Neural cell (in vitro differentiated cells): Measurements from ENCODE around the gene APOC1. TPM values are rescaled to one million over a fixed set of nuclear protein-coding genes. Genes with fewer than 3 reads are reported as not detected.

Source experiments
- H2AFZ ChIP-seq: fragments of 200-600, 300-800 bp; sonication (generic), shearing (Covaris generic); 2 replicates; pipeline ENCODE4 v1.6.0; 2014; ENCODE audit warnings: low read depth, mild to moderate bottlenecking, antibody characterized with exemption, low read length, moderate library complexity
- H3F3A ChIP-seq: fragments of 200-600 bp; shearing (Covaris generic); 2 replicates; pipeline ENCODE4 v1.6.1; 2016; ENCODE audit warnings: mild to moderate bottlenecking, moderate library complexity, mixed read lengths, antibody characterized with exemption, low read length; ENCODE audit not compliant: insufficient read depth, poor library complexity, severe bottlenecking
- H3K27ac ChIP-seq: fragments of 200-600, 300-800 bp; sonication (generic), shearing (Covaris generic); 2 replicates; pipeline ENCODE4 v1.5.1; 2014; ENCODE audit warnings: mild to moderate bottlenecking, low read length, moderate library complexity
- H3K27me3 ChIP-seq: fragments of 300-800, 200-600 bp; sonication (generic), shearing (Covaris generic); 2 replicates; pipeline ENCODE4 v1.6.0; 2014; ENCODE audit warnings: mild to moderate bottlenecking, low read depth, low read length, moderate library complexity; ENCODE audit not compliant: insufficient read depth
- H3K36me3 ChIP-seq: fragments of 300-800, 200-600 bp; sonication (generic), shearing (Covaris generic); 2 replicates; pipeline ENCODE4 v1.5.1; 2014; ENCODE audit warnings: mild to moderate bottlenecking, antibody characterized with exemption, low read length, moderate library complexity; ENCODE audit not compliant: insufficient read depth
- H3K4me2 ChIP-seq: fragments of 300-800, 200-600 bp; sonication (generic), shearing (Covaris generic); 2 replicates; pipeline ENCODE4 v1.6.0; 2014; ENCODE audit warnings: mild to moderate bottlenecking, low read length
- H3K4me3 ChIP-seq: fragments of 300-800, 200-600 bp; sonication (generic), shearing (Covaris generic); 2 replicates; pipeline ENCODE4 v1.5.1; 2014; ENCODE audit warnings: mild to moderate bottlenecking, low read length, moderate library complexity
- H3K79me2 ChIP-seq: fragments of 200-600 bp; shearing (Covaris generic); replicated peaks from 2 replicates; pipeline ENCODE4 v1.6.0; 2014; ENCODE audit warnings: mild to moderate bottlenecking, low read length, moderate library complexity; ENCODE audit not compliant: insufficient read depth
- H3K9ac ChIP-seq: fragments of 300-800, 200-600 bp; sonication (generic), shearing (Covaris generic); 2 replicates; pipeline ENCODE4 v1.6.1; 2016; ENCODE audit warnings: mild to moderate bottlenecking, low read length, mixed read lengths
- H3K9me2 ChIP-seq: fragments of 200-600 bp; shearing (Covaris generic); 2 replicates; pipeline ENCODE4 v1.6.1; 2016; ENCODE audit warnings: mild to moderate bottlenecking, low read length, mixed read lengths; ENCODE audit not compliant: insufficient read depth
- H3K9me3 ChIP-seq: fragments of 200-600, 300-800 bp; sonication (generic), shearing (Covaris generic); 2 replicates; pipeline ENCODE4 v1.6.1; 2016; ENCODE audit warnings: mild to moderate bottlenecking, mixed run types, low read length, moderate library complexity, mixed read lengths
- H4K20me1 ChIP-seq: fragments of 200-600 bp; shearing (Covaris generic); 2 replicates; pipeline ENCODE4 v1.6.1; 2016; ENCODE audit warnings: mild to moderate bottlenecking, mixed run types; ENCODE audit not compliant: insufficient read depth
- CTCF ChIP-seq: fragments of 450-650 bp; IDR thresholded peaks from 2 replicates; pipeline ENCODE4 v1.5.1; 2014; ENCODE audit warnings: antibody characterized with exemption, mild to moderate bottlenecking, moderate library complexity; ENCODE audit not compliant: poor library complexity, severe bottlenecking
- EP300 ChIP-seq: fragments of 450-650 bp; conservative IDR thresholded peaks from 2 replicates; pipeline ENCODE4 v1.6.1; 2014; ENCODE audit warnings: antibody characterized with exemption, mild to moderate bottlenecking, moderate library complexity; ENCODE audit not compliant: poor library complexity, severe bottlenecking
- EZH2 ChIP-seq: fragments of 200-600, 300-800 bp; shearing (Covaris generic), sonication (generic); IDR thresholded peaks from 2 replicates; pipeline ENCODE4 v1.6.1; 2014; ENCODE audit warnings: antibody characterized with exemption, low read length, borderline replicate concordance, mild to moderate bottlenecking; ENCODE audit not compliant: insufficient read depth, poor library complexity, severe bottlenecking
- MXI1 ChIP-seq: fragments of 450-650 bp; conservative IDR thresholded peaks from 2 replicates; pipeline ENCODE4 v1.6.1; 2014; ENCODE audit warnings: antibody characterized with exemption, mild to moderate bottlenecking; ENCODE audit not compliant: poor library complexity, severe bottlenecking
- POLR2AphosphoS5 ChIP-seq: IDR thresholded peaks from 2 replicates; pipeline ENCODE4 v1.6.1; 2012
- RAD21 ChIP-seq: fragments of 450-650 bp; conservative IDR thresholded peaks from 2 replicates; pipeline ENCODE4 v1.6.1; 2014; ENCODE audit warnings: antibody characterized with exemption, mild to moderate bottlenecking, moderate library complexity
- REST ChIP-seq: IDR thresholded peaks from 2 replicates; pipeline ENCODE4 v1.6.1; 2012; ENCODE audit warnings: borderline replicate concordance
- SMC3 ChIP-seq: fragments of 450-650 bp; conservative IDR thresholded peaks from 2 replicates; pipeline ENCODE4 v1.6.1; 2014; ENCODE audit warnings: antibody characterized with exemption, mild to moderate bottlenecking, moderate library complexity; ENCODE audit not compliant: poor library complexity
- TAF1 ChIP-seq: IDR thresholded peaks from 2 replicates; pipeline ENCODE4 v1.6.1; 2012; ENCODE audit warnings: low read depth
- polyA plus RNA-seq: library from polyadenylated mRNA; depleted of rRNA; stranded (reverse); fragments of >200 nt; gene quantifications from 2 replicates; pipeline ENCODE4 v1.2.3, GENCODE V29; 2014

The APOC1 gene
- polyA plus RNA-seq, 1 donor from 2014 or later = not detected

- TF ChIP-seq TAF1 (no peak), MXI1 (no peak), POLR2AphosphoS5 (no peak), CTCF (no peak), EZH2 (no peak), RAD21 (no peak), REST (no peak)
- Histone ChIP-seq H3K36me3 (no peaks in the 10 kb centered on the region), H3K4me2 (no peak overlapping the region), H3K27ac (no peak overlapping the region), H3K9me3 (no peaks in the 10 kb centered on the region), H2AFZ (no peak overlapping the region), H3K9ac (no peak overlapping the region), H4K20me1 (no peaks in the 10 kb centered on the region), H3K4me3 (no peak overlapping the region), H3K27me3 (no peaks in the 10 kb centered on the region), H3F3A (no peaks in the 10 kb centered on the region), H3K79me2 (no peaks in the 10 kb centered on the region), H3K9me2 (no peaks in the 10 kb centered on the region)
Observed at GRCh38 chr19:44927746-44928145, 13.3 kb downstream of the APOC1 start.

GRCh38 chr19:44930088-44930487, 15.7 kb downstream of the APOC1 start:
- Histone ChIP-seq H3K4me2 (no peak overlapping the region), H3K27ac (no peak overlapping the region), H3K9ac (no peak overlapping the region), H4K20me1 (no peaks in the 10 kb centered on the region), H3K9me2 (no peaks in the 10 kb centered on the region), H3F3A (no peaks in the 10 kb centered on the region), H3K79me2 (no peaks in the 10 kb centered on the region), H3K27me3 (no peaks in the 10 kb centered on the region), H3K4me3 (no peak overlapping the region), H3K9me3 (no peaks in the 10 kb centered on the region), H3K36me3 (no peaks in the 10 kb centered on the region), H2AFZ (no peak overlapping the region)
- no peak for TF ChIP-seq RAD21
- TF ChIP-seq EZH2 = no peak
- no peak for TF ChIP-seq EP300
- TF ChIP-seq POLR2AphosphoS5 = no peak
- no peak for TF ChIP-seq CTCF
- TF ChIP-seq REST = no peak
- TF ChIP-seq SMC3 = no peak
- no peak for TF ChIP-seq MXI1
- no peak for TF ChIP-seq TAF1
